ENCODE measurements around the gene PRKCB.

PRKCB gene

GRCh38 chr16:24044467-24044866, 208.7 kb downstream of the PRKCB start:
- Histone ChIP-seq H3K4me3 (ENCODE audit: low read depth, low read length) (no peak overlapping the region), H3K27me3 (ENCODE audit: control insufficient read depth, insufficient read depth, low read length) (no peaks in the 10 kb centered on the region), H3K36me3 (ENCODE audit: control insufficient read depth, insufficient read depth, low read length) (no peaks in the 10 kb centered on the region), H3K27ac (ENCODE audit: low read depth, low read length) (no peak overlapping the region), H3K4me1 (ENCODE audit: control insufficient read depth, insufficient read depth, low read length) (peaks cover 12% of the 10 kb centered on the region), H3K9me3 (ENCODE audit: control insufficient read depth, insufficient read depth, low read length) (no peaks in the 10 kb centered on the region), H3K9ac (ENCODE audit: low read depth, low read length) (no peak overlapping the region)

GRCh38 chr16:24045641-24046040, 209.9 kb downstream of the PRKCB start:
- no peak overlapping the region for H3K9ac ChIP-seq (ENCODE audit: low read depth, low read length)
- H3K27me3 ChIP-seq (ENCODE audit: control insufficient read depth, insufficient read depth, low read length), result no peaks in the 10 kb centered on the region
- peaks cover 16% of the 10 kb centered on the region for H3K4me1 ChIP-seq (ENCODE audit: control insufficient read depth, insufficient read depth, low read length)
- no peaks in the 10 kb centered on the region for H3K36me3 ChIP-seq (ENCODE audit: control insufficient read depth, insufficient read depth, low read length)
- H3K4me3 ChIP-seq (ENCODE audit: low read depth, low read length), result no peak overlapping the region
- no peaks in the 10 kb centered on the region for H3K9me3 ChIP-seq (ENCODE audit: control insufficient read depth, insufficient read depth, low read length)
- H3K27ac ChIP-seq (ENCODE audit: low read depth, low read length), result no peak overlapping the region

DNA sequence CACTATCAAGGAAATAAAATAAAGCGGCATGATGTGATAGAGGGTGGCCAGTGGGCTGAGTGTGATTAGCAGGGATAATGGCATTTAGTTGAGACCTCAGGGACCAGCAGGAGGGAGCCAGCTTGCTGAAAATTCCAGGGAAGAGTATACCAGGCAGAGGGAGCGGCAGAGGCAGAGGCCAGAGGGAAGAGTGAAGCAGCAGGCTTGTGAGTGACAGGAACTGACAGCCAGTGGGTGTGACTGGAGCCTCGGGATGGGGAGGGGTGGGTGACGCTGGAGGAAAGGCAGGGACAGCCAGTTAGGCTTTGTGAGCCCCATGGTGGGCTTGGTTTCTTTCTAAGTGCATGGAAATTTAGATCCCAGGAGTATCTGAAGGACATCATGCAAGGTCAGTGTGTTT, 210.7 kb downstream of the PRKCB start:
- H3K27me3 ChIP-seq (ENCODE audit: control insufficient read depth, insufficient read depth, low read length), result no peaks in the 10 kb centered on the region
- H3K9me3 ChIP-seq (ENCODE audit: control insufficient read depth, insufficient read depth, low read length), result no peaks in the 10 kb centered on the region
- H3K27ac ChIP-seq (ENCODE audit: low read depth, low read length), result no peak overlapping the region
- no peak overlapping the region for H3K9ac ChIP-seq (ENCODE audit: low read depth, low read length)
- no peak overlapping the region for H3K4me3 ChIP-seq (ENCODE audit: low read depth, low read length)
- peaks cover 22% of the 10 kb centered on the region for H3K4me1 ChIP-seq (ENCODE audit: control insufficient read depth, insufficient read depth, low read length)
- no peaks in the 10 kb centered on the region for H3K36me3 ChIP-seq (ENCODE audit: control insufficient read depth, insufficient read depth, low read length)

- H3K4me1 ChIP-seq (ENCODE audit: control insufficient read depth, insufficient read depth, low read length), result peaks cover 26% of the 10 kb centered on the region
- no peaks in the 10 kb centered on the region for H3K27me3 ChIP-seq (ENCODE audit: control insufficient read depth, insufficient read depth, low read length)
- no peaks in the 10 kb centered on the region for H3K36me3 ChIP-seq (ENCODE audit: control insufficient read depth, insufficient read depth, low read length)
- no peak overlapping the region for H3K4me3 ChIP-seq (ENCODE audit: low read depth, low read length)
- H3K27ac ChIP-seq (ENCODE audit: low read depth, low read length), result no peak overlapping the region
- no peak overlapping the region for H3K9ac ChIP-seq (ENCODE audit: low read depth, low read length)
- no peaks in the 10 kb centered on the region for H3K9me3 ChIP-seq (ENCODE audit: control insufficient read depth, insufficient read depth, low read length)
Measured at GRCh38 chr16:24049113-24049512, 213.3 kb downstream of the PRKCB start.

DNA sequence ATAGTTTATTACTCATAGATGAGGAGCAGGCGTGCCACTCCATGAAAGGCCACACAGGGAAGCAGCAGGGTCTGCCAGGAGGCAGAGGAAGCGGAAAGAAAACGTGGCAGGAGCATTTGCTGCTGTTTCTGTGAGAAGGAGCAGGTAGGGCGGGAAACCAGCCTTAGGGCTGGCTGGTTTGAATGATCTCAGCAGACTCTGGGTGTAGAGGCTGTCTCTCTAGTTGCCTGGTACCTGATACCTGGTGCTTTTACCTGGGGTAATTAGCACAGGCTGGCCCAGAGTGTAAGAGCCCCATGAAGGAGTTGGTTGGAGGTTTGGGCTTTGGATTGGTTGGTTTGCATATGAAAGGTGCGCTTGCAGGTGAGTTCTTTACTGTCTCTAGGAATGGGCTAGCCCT, 215.3 kb downstream of the PRKCB start:
- no peaks in the 10 kb centered on the region for H3K36me3 ChIP-seq (ENCODE audit: control insufficient read depth, insufficient read depth, low read length)
- H3K27me3 ChIP-seq (ENCODE audit: control insufficient read depth, insufficient read depth, low read length), result no peaks in the 10 kb centered on the region; the same call in 1 of the 2 replicates
- H3K4me1 ChIP-seq (ENCODE audit: control insufficient read depth, insufficient read depth, low read length), result peaks cover 31% of the 10 kb centered on the region
- H3K9me3 ChIP-seq (ENCODE audit: control insufficient read depth, insufficient read depth, low read length), result no peaks in the 10 kb centered on the region
- no peak overlapping the region for H3K9ac ChIP-seq (ENCODE audit: low read depth, low read length)
- H3K4me3 ChIP-seq (ENCODE audit: low read depth, low read length), result no peak overlapping the region
- H3K27ac ChIP-seq (ENCODE audit: low read depth, low read length), result no peak overlapping the region

DNA sequence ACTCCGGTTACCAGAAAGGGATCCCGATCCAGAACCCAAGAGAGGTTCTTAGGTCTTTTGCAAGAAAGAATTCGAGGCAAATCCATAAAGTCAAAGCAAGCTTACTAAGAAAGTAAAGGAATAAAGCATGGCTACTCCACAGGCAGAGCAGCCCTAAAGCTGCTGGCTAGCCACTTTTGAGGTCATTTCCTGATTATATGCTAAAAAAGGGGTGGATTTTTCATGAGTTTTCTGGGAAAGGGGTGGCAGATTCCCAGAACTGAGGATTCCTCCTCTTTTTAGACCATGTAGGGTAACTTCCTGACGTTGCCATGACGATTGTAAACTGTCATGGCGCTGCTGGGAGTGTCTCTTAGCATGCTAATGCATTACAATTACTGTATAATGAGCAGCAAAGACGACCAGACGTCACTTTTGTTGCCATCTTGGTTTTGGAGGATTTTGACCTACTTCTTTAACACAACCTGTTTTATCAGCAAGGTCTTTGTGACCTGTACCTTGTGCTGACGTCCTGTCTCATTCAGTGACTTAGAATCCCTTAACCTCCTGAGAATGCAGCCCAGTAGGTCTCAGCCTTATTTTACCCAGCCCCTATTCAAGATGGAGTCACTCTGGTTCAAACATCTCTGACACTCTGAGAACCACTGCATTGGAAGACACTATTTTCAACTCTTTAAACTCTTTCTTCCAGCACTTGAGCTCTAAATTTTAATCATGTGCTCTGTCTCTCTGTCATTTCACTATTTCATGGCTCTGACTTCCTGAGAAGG, 216.7 kb downstream of the PRKCB start:
- H3K9ac ChIP-seq (ENCODE audit: low read depth, low read length), result no peak overlapping the region
- H3K36me3 ChIP-seq (ENCODE audit: control insufficient read depth, insufficient read depth, low read length), result no peaks in the 10 kb centered on the region
- H3K9me3 ChIP-seq (ENCODE audit: control insufficient read depth, insufficient read depth, low read length), result no peaks in the 10 kb centered on the region
- H3K27ac ChIP-seq (ENCODE audit: low read depth, low read length), result no peak overlapping the region
- H3K4me1 ChIP-seq (ENCODE audit: control insufficient read depth, insufficient read depth, low read length), result peaks cover 29% of the 10 kb centered on the region
- H3K4me3 ChIP-seq (ENCODE audit: low read depth, low read length), result no peak overlapping the region
- no peaks in the 10 kb centered on the region; the same call in 1 of the 2 replicates for H3K27me3 ChIP-seq (ENCODE audit: control insufficient read depth, insufficient read depth, low read length)

GRCh38 chr16:24053099-24053946, 217.5 kb downstream of the PRKCB start:
- Histone ChIP-seq H3K9ac (ENCODE audit: low read depth, low read length) (no peak overlapping the region), H3K4me1 (ENCODE audit: control insufficient read depth, insufficient read depth, low read length) (peaks cover 31% of the 10 kb centered on the region), H3K27me3 (ENCODE audit: control insufficient read depth, insufficient read depth, low read length) (no peaks in the 10 kb centered on the region; the same call in 1 of the 2 replicates), H3K36me3 (ENCODE audit: control insufficient read depth, insufficient read depth, low read length) (no peaks in the 10 kb centered on the region), H3K9me3 (ENCODE audit: control insufficient read depth, insufficient read depth, low read length) (no peaks in the 10 kb centered on the region), H3K27ac (ENCODE audit: low read depth, low read length) (no peak overlapping the region), H3K4me3 (ENCODE audit: low read depth, low read length) (no peak overlapping the region)

DNA sequence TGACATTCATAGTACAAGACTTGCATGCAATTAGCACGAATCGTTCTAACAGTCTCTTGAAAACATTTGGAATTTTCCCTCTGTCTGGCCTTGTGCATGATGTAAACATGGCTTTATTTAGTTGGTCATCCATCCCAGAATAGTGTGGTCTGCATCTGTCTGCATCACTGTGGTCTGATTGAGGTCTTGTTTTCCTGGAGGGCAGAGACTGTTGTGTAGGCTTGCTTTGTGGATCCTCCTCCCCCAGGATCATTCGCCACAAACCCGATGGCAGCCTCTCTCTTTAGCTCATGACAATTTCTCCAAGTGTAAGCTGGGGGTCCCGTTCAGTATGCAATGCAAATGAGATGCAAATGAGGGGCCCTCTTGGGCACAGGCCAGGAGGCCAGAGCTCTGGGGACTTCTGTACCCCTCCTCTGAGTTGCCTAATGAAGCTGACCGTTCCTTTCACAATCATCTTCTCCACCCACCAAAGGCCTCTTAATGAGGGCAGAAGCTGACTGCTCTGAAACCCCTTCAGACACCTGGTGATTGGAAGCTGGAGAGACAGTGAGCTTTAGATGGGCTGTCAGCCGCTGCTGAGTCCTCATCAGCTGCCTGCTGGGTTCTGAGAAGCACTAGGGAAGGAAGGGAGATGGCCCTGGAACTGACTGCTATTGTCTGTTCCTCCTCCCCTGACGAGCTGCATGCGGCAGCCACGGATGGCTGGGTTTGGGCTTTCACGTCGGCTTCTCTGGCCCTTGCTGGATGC, 219.1 kb downstream of the PRKCB start:
- Histone ChIP-seq H3K4me1 (ENCODE audit: control insufficient read depth, insufficient read depth, low read length) (peaks cover 31% of the 10 kb centered on the region), H3K27ac (ENCODE audit: low read depth, low read length) (peak overlapping the region; percentile 70), H3K36me3 (ENCODE audit: control insufficient read depth, insufficient read depth, low read length) (no peaks in the 10 kb centered on the region), H3K9me3 (ENCODE audit: control insufficient read depth, insufficient read depth, low read length) (no peaks in the 10 kb centered on the region), H3K9ac (ENCODE audit: low read depth, low read length) (no peak overlapping the region), H3K27me3 (ENCODE audit: control insufficient read depth, insufficient read depth, low read length) (no peaks in the 10 kb centered on the region; the same call in 1 of the 2 replicates), H3K4me3 (ENCODE audit: low read depth, low read length) (no peak overlapping the region)

DNA sequence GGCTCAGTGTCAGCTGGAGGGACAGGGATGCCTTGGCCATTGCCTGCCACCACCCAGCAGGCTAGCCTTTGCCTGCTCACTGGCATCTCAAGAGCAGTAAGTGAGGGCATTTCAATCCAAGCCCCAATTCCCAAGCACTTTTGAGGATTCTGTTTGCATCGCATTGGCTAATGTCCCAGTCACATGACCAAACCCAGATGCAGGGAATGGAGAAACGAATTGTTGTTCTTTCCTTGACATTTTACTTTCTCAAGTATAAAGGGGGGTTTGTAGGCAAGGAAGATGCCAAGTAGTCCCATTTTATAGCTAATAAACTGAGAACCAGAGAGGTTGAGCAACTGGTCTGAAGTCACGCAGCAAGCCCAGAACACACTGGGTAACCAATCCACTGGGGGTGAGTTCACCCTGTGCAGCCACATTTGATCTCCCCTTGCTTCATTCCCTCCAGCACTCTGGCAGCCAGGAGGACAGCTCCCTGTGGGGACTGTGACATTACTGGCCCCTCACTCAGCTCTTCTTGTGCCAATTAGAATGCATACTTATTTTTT, 226.6 kb downstream of the PRKCB start:
- Histone ChIP-seq H3K27ac (ENCODE audit: low read depth, low read length) (no peak overlapping the region), H3K4me3 (ENCODE audit: low read depth, low read length) (no peak overlapping the region), H3K9ac (ENCODE audit: low read depth, low read length) (no peak overlapping the region), H3K36me3 (ENCODE audit: control insufficient read depth, insufficient read depth, low read length) (no peaks in the 10 kb centered on the region), H3K4me1 (ENCODE audit: control insufficient read depth, insufficient read depth, low read length) (peaks cover 4% of the 10 kb centered on the region; the same call in 1 of the 2 replicates), H3K27me3 (ENCODE audit: control insufficient read depth, insufficient read depth, low read length) (no peaks in the 10 kb centered on the region), H3K9me3 (ENCODE audit: control insufficient read depth, insufficient read depth, low read length) (no peaks in the 10 kb centered on the region)

GRCh38 chr16:24069036-24069590, 233.3 kb downstream of the PRKCB start:
- Histone ChIP-seq H3K4me1 (ENCODE audit: control insufficient read depth, insufficient read depth, low read length) (no peaks in the 10 kb centered on the region), H3K36me3 (ENCODE audit: control insufficient read depth, insufficient read depth, low read length) (no peaks in the 10 kb centered on the region), H3K27ac (ENCODE audit: low read depth, low read length) (no peak overlapping the region), H3K9ac (ENCODE audit: low read depth, low read length) (no peak overlapping the region), H3K4me3 (ENCODE audit: low read depth, low read length) (no peak overlapping the region), H3K9me3 (ENCODE audit: control insufficient read depth, insufficient read depth, low read length) (no peaks in the 10 kb centered on the region), H3K27me3 (ENCODE audit: control insufficient read depth, insufficient read depth, low read length) (no peaks in the 10 kb centered on the region)

Data from HUES48 (cell line).